Measurements from ENCODE around the gene SGK2.

The SGK2 gene

DNA sequence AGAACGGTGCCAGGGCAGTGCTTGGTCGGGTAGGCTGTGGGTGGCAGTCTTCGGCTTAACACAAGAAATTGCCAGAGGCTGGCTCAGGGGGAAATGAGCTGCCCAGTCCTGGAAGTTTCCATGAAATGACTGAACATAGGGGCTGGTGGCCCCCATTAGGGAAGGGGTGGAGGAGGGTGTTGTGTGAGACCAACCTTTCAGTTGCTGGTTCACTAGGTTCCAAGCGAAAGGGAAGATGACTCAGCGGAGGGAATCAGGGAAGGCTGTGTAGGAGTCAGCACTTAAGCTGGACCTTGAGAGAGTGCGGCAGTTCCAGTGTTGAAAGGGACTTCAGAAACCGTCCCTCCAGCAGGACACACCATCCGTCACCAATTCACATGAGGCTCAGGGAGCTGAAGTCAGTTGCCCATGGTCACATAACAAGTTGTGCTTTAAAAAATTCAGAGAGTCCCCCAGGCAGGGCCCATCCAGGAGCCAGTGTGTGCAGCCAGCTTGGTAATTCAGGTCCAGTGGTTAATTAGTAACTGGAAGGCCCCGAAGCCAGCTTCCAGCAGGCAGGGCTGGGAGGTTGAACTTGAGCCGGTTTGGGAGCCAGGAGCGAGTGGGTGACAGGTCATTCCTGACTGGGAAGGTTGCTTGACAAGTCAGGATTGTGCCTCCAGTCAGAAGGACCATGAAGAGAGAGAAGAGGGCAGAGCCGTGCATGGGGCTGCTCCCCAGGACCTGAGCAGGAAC, at the start of gene SGK2:
Gene SGK2, plus strand, starts transcription at position 616 of the 735 bp plus-strand sequence. CDS start 7,469 bp downstream, outside the sequence.
- peak; percentile 85 for DNase-seq (ENCODE audit: low spot score)

DNA sequence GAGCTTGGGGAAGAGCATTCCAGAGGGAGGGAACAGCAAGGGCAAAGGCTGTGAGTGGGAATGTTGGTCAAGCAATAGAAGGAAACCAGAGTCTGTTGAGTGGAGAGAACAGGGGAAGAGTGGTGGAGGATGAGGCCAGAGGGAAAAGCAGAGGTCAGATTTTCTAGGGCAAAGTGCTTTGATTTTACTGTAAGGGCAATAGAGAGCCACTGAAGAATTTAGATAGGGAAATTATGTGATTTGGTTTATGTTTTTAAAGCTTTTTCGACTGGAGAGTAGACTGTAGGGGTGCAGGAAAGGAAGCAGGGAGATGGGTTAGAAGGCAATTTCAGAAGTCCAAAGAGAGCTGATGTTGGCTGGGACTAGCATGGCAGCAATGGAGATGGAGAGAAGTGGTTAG, 46.9 kb upstream of the SGK2 start:
- DNase-seq (ENCODE audit: low spot score), result no peak

DNA sequence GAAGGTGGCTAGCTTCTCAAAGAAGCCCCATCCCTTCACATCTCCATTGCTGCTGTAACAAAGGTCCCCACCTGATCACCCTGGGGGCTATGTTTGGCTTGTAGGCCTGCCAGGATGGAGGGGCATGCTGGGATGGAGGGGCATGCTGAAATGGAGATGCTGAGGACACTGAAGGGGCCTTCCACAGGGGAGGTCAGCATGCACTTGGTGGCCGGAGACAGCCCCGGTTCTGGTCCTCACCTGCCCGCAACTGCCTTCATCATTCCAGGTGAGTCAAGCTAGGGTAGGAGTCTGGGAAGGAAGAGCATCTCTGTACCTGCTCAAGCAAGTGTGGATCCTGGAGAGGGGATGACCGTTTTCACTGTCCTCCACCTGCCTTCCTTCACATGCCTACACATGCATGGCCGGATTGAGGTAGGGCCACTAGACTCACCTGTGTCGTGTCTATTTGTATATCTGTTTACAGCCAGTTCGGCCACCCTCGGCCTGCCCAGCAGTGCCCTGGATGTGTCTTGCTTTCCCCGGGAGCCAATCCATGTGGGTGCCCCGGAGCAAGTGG, 45.4 kb upstream of the SGK2 start:
- no peak for DNase-seq (ENCODE audit: low spot score)

DNA sequence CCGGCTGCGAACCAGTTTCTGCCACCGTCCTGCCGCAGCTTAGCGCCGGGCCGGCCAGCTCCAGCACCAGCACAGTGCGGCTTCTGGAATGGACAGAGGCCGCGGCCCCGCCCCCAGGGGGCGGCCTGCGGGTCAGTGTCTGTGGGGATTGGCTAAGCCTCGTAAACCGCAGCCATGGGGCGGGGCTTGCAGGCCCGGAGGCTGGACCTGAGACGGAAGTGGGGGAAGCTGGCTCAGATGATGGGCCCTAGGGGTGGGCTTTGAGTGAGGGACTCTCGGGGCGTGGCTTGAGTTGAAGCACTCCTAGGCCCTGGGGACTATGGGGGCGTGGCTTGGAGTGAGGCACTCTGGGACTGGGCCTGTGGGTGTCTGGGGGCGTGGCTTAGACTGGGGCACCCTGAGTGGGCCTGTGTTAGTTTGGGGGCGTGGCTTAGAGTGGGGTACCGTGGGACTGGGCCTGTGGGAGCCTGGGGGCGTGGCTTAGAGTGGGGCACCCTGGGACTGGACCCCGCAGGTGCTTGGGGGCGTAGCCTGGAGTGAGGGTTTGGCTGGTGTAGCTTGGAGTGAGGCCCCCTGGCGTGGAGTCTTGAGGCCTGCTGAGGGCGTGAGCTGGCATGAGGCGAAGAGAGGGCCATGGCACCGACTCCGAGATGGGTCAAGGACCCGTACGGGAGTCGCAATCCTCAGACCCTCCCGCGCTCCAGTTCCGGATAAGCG, 44.7 kb upstream of the SGK2 start:
- DNase-seq (ENCODE audit: low spot score), result peak; percentile 88

DNA sequence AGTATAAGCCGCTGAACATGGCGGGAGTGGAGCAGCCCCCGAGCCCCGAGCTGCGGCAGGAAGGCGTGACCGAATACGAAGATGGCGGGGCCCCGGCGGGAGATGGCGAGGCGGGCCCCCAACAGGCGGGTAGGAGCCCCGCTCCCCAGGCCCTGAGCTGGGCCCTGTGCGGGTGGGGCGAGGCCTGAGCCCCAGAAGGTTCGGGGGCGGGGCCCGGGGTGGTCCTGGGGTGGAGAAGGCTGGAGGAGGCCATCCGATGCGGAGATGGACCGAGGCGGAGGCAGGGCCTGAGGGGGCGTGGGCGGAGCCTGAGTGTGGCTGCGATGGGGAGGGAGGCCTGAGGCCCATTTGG, 44.2 kb upstream of the SGK2 start:
- no peak for DNase-seq (ENCODE audit: low spot score)

DNA sequence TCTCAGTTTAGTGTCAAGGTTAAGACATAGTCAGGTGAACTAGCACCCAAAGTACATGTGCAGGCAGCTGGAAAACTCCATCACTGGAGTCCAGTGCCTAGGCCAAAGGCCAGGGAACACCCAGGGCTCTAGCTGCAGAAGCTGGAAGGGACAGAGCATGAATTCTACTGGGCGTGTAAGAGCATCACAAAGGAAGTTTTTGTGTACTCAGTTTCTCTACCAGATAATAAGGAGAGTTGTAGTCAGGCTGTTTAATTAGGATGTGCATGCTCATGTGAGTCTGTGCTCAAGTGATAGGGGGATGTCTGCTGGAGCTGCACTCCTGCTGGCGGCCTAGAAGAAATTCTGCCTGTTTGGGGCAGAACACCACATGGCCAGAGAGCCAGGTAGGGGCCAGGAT, 43.2 kb upstream of the SGK2 start:
- no peak for DNase-seq (ENCODE audit: low spot score)

DNA sequence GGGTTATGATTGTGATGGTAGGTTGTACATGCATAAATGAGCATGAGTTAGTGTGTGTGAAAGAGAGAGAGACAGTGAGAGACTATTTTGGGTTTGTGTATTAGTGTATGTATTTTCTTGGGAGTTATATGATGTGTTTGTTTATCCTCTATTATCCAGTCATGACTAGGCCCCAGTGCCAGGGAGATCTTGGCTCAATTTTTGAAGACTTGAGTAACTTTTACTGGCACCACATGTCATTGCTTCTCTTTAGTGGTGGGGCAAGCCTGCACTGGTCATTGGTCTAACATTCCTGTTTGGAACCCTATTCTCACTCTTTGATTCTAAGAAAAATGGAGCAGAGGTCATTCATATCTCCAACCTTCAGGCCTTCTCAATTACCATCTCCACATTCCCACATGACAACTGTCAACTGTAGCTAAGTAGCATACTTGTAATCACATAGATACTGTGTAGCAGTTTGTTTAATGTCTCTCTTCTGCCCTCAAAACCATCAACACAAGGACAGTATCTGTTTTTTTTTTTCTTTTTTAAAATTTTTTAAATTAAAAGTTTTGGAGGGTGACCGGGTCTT, 42.5 kb upstream of the SGK2 start:
- DNase-seq (ENCODE audit: low spot score), result no peak

DNA sequence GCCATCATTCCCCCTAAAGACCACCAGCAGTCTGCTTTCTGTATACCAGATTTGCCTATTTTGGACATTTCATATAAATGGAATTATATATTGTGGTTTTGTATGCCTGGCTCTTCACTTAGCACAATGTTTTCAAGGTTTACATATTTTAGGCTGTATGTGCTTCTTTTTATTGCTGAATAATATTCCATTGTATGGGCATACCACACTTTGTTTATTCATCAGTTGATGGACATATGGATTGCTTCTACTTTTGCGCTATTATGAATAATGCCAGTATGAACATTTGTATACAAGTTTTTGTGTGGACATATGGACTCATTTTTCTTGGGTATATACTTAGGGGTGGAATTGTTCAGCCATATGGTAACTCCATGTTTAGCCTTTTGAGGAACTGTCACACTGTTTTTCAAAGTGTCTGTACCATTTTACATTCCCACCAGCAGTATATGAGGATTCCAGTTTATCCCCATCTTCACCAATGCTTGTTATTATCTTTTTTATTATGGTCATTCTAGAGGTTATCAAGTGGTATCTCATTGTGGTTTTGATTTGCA, 38.7 kb upstream of the SGK2 start:
- DNase-seq (ENCODE audit: low spot score), result no peak

DNA sequence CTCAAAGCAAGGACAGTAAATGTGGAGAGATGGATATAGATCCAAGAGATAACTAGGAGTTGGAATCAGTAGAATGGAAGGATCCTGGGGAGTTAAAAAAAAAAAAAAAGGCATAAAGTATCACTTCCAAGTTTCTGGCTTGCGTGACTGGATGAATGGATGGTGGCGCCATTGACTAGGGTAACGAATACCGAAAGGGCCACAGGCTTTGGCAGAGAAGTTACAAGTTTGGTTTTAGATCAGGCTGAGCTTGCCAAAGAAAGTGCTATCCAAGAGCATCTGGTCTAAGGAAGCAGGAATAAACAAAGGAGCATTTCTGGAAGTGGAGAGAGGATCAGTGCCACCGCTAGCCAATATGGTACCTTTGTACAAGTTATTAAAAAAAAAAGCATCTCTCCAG, 33.8 kb upstream of the SGK2 start:
- DNase-seq (ENCODE audit: low spot score), result no peak

DNA sequence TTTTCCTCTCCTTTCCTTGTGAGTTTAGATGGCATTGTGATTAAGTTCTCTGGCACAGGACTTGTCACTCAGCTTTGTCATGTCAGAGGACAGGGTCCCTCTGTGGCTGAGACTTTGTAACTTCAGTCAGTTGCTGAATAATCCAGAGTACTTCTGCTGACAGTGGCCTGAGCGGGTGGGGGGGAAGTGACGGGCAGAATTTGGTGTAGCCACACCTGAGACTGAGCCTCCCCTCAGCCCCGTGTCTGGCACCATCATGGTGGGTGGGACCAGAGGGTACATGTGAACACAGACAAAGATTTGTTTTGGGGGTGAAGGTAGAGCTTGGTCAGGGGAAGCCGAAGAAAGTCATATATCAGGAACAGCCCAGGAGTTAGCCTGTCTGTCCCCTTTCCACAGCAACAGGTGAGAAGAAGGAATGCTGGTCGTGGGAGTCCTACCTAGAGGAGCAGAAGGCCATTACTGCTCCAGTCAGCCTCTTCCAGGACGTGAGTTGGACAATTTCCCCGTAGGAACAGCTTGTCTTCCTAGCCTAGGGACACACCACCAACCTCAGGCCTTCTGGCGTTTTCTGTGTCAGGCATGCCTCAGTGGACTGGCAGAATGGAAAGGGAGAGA, 30.5 kb upstream of the SGK2 start:
- DNase-seq (ENCODE audit: low spot score), result no peak

DNA sequence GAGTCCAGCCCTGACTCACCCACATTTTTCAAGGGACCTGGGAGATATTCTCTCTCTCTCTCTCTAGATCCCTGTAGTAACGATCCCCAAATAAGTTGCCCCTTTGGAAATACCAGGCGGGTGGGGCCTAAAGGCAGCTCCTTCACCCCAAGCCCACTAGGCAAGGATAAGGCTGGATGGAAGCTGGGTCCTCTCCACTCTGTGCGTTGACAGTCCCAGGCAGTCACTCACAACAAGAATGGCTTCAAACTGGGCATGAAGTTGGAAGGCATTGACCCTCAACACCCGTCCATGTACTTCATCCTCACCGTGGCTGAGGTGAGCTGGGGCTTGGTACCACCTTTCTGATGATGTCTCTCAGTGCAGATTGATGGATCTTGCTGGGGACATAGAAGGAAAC, 29.8 kb upstream of the SGK2 start:
- DNase-seq (ENCODE audit: low spot score), result no peak

DNA sequence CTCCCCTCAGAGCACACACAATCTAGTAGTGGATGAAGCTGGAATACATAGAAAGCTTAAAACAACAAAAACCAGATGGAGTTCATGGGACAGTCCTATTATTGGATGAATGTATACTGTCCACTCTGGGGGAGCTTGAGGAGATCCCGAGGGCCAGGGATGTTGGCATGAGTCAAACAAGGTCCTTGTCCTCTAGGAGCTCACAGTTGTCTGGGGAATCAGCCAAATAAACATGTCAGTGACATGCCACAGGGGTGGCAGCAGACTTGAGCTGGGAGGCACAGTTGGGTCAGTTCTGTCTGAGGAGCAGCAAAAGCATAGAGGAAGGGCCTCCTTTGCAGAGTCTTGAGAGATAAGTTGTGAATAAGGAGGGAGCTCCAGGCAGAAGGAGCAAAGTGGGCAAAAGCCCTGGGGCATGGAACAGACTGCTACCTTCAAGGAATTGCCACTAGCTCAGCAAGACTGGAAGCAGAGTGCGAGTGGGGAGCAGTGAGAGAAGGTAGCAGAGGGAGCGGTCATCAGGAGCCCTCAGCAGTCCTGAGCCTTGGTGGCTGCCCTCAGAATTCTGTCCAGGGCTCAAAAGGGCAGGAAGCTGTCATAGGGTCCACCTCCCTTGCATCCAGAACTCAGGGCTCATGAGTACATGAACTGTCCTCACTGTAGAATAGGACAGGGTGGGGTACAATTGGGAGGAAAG, 29.2 kb upstream of the SGK2 start:
- no peak for DNase-seq (ENCODE audit: low spot score)

DNA sequence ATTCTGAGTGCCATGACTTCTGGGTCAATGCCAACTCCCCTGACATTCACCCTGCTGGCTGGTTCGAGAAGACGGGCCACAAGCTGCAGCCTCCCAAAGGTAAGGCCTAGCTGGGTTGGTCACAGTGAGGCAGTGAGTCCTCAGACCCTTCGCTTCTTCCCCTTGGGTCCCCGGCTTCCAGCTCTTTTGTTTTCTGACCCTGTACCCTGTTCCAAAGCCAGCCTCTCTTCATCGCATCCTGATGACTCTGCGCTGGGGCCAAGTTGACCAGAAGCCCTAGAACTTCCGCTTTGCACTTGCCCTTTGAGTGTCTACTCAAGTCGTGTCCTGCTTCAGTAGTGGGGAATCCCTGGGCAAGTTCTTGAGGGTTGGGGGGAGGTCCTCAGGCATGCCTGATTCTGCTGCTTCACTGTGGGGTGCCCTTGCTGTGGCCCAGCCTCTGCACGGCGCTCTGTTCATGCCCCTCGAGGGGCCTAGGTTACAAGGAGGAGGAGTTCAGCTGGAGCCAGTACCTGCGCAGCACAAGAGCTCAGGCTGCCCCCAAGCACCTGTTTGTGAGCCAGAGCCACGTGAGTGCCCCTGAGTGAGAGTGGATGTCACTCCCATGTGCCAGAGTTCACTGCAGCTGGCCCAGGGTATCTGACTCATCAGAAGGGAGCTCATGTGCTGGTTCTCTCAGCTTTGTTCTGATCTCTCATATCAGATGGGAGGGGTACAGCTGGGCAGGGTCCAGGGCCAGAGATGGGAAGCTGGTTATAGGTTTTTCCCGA, 28.3 kb upstream of the SGK2 start:
- no peak for DNase-seq (ENCODE audit: low spot score)

DNA sequence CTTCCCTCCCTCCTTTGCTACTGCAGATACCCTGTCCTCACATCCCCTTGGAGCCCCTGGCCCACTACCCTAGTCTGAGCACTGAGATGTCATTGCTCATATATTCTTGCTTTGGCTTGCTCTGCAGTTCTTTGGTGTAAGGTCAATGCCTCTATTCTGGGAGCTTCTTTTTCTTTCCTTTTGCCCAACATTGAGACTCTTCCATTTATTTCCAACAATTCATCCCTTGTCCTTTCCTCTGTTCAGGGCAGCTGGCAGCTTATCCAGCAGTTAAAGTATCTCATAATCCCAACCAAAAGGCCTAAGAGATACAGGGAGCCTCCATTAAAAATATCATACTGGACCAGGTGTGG, 27.8 kb upstream of the SGK2 start:
- no peak for DNase-seq (ENCODE audit: low spot score)

DNA sequence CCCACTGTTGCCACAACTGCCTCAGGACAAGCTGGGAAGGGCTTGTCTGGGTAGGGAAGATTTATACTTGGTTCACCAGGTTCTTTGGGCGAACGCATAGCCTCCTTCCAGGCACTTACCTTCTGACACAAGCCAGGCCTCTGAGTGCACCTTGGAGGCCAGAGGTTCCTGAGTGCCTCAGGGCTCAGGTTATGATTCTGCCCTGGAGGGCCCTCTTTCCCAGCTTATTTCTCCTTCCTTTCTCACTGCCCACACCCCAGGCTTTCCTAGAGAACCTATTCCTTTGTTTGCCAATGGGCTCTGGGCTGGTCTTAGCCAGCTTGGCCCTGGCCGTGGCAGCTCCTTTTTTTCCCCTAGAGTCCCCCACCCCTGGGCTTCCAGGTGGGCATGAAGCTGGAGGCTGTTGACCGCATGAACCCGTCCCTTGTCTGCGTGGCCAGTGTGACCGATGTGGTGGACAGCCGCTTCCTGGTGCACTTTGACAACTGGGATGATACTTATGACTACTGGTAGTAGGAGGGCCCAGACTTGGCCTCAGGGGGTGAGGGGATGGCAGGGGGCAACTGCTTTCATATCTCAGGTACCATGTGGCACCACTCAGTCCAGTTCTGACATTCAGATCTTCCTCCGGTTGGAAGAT, 26.3 kb upstream of the SGK2 start:
- DNase-seq (ENCODE audit: low spot score), result no peak

DNA sequence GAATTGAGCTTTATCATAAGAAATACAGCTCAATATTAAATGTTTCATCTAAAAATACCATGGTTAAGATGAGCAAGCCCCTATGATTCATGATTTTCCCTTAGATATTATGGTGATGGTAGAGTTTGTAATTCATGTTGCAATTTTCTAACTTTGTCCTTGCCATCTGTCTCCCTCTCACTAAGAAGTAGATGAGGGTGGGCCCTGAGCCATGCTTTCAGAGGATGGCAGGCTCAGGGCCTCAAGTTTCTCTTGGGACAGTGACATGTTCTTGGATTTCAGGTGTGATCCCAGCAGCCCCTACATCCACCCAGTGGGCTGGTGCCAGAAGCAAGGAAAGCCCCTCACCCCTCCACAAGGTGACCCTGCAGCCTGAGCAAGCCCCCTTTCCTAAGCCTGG, 25.8 kb upstream of the SGK2 start:
- DNase-seq (ENCODE audit: low spot score), result no peak

DNA sequence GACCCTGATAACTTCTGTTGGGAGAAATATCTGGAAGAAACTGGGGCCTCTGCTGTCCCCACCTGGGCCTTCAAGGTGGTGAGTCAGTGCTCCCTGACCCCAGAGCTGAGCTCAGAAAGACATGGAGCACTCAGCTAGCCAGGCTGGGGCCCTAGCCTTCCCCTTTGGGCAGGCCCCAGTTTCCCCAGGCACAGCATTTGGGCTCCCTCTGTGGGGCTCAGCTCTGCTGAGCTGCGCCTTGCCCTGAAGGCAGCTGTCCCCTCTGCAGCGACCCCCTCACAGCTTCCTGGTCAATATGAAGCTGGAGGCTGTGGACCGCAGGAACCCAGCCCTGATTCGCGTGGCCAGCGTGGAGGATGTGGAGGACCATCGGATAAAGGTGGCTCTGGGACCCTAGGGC, 24.8 kb upstream of the SGK2 start:
- no peak for DNase-seq (ENCODE audit: low spot score)

DNA sequence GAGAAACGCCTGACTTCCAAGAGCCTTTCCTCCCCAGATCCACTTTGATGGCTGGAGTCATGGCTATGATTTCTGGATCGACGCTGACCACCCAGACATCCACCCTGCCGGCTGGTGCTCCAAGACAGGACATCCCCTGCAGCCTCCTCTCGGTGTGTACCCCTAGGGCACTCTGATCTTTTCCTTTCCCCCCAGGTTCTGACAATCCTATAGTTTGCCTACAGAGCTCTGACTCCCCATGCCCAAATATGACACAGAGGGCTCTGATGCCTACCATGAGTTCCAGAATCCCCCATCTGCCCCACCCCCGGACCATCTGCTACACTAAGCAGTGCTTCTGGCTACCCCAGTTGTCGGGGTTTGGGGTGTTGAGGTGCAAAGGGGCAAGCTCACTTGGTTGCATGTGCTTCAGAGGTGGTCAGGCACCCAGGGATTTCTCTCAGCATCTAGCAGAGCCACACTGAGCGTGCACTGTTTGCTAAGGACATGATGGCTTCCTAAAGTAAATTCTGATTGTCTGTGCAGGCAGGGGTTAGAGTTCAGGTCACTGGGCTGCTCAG, 24.0 kb upstream of the SGK2 start:
- DNase-seq (ENCODE audit: low spot score), result no peak

DNA sequence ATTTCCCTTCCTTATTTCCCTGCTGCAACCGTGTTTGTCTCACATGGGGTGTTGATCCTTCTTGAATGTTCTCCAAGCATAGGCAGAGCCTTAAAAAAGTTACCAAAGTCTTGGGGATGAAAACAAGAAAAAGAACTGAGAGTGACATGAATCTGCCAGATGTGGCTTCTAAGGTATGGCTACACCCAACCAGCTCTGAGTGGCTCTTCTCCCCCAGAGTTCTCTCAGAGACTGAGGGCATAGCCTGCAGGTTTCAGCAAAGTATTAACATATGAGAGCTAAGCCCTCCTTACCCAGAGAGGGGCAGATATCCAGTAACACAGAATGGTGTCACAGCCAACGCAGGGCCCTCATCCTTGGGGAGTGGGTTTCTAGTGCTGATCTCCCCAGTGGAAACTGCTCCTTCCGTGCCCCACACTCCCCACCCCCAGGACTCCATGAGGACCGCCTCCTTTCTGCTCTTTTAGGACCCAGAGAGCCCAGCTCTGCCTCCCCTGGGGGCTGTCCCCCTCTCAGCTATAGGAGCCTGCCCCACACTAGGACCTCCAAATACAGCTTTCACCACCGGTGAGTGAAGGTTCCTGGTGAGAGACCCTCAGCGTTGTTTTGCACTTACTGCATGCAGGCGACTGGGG, 23.3 kb upstream of the SGK2 start:
- DNase-seq (ENCODE audit: low spot score), result no peak

All from LoVo (cell line).